Mucosa of rectum (tissue), 2 donors: ENCODE results near the gene CCDC178.
"Not testable (repeated sequence)": the region's sequence is repeated elsewhere in the genome, so short reads cannot be mapped to it uniquely, and the experiment has no call there.

Experiments used
- H3K27ac ChIP-seq, 2 donors: one replicate each; pipeline ENCODE4 v1.7.0; 2013; ENCODE audit warnings: inconsistent platforms in 2 of 2, low read depth in 2 of 2, low read length in 2 of 2
- H3K27me3 ChIP-seq, 2 donors: one replicate each; pipeline ENCODE4 v1.7.0; 2013; ENCODE audit warnings: low read length in 2 of 2; ENCODE audit not compliant: control insufficient read depth in 2 of 2, insufficient read depth in 2 of 2
- H3K36me3 ChIP-seq, 2 donors: one replicate each; pipeline ENCODE4 v1.7.0; 2013; ENCODE audit warnings: low read length in 2 of 2; ENCODE audit not compliant: control insufficient read depth in 2 of 2, insufficient read depth in 2 of 2
- H3K4me1 ChIP-seq, 2 donors: one replicate each; pipeline ENCODE4 v1.7.0; 2013; ENCODE audit warnings: low read length in 2 of 2, mild to moderate bottlenecking in 1 of 2; ENCODE audit not compliant: control insufficient read depth in 2 of 2, insufficient read depth in 2 of 2
- H3K4me3 ChIP-seq, 2 donors: one replicate each; pipeline ENCODE4 v1.7.0; 2013; ENCODE audit warnings: low read length in 2 of 2
- H3K9ac ChIP-seq, 2 donors: one replicate each; pipeline ENCODE4 v1.7.0; 2013; ENCODE audit warnings: low read length in 2 of 2, low read depth in 1 of 2, mild to moderate bottlenecking in 1 of 2
- H3K9me3 ChIP-seq, 2 donors: one replicate each; pipeline ENCODE4 v1.7.0; 2013; ENCODE audit warnings: low read length in 2 of 2; ENCODE audit not compliant: control insufficient read depth in 2 of 2
- donor health status: healthy.
- donor health status: Normal muscosa, but diverticular disease.

CCDC178 gene

GRCh38 chr18:32952318-32952717 lies 488.2 kb downstream of the CCDC178 start:
- not testable (repeated sequence) for H3K9me3 ChIP-seq, H3K27ac ChIP-seq, H3K9ac ChIP-seq, H3K27me3 ChIP-seq, H3K36me3 ChIP-seq, H3K4me3 ChIP-seq, H3K4me1 ChIP-seq

- Histone ChIP-seq H3K27me3 (no peaks in the 10 kb centered on the region), H3K9me3 (no peaks in the 10 kb centered on the region), H3K4me3 (no peak overlapping the region)
Measured at GRCh38 chr18:32937597-32937996, 502.9 kb downstream of the CCDC178 start.

GRCh38 chr18:32937066-32937465 lies 503.5 kb downstream of the CCDC178 start:
- no peaks in the 10 kb centered on the region for H3K4me1 ChIP-seq
- H3K9me3 ChIP-seq, result no peaks in the 10 kb centered on the region
- H3K4me3 ChIP-seq, result no peak overlapping the region
- H3K27ac ChIP-seq, result no peak overlapping the region
- H3K27me3 ChIP-seq, result no peaks in the 10 kb centered on the region
- no peak overlapping the region for H3K9ac ChIP-seq
- no peaks in the 10 kb centered on the region for H3K36me3 ChIP-seq

More at GRCh38 chr18:32937597-32937996, 502.9 kb downstream of the CCDC178 start:
- Histone ChIP-seq H3K36me3 (no peaks in the 10 kb centered on the region), H3K4me1 (no peaks in the 10 kb centered on the region), H3K27ac (no peak overlapping the region), H3K9ac (no peak overlapping the region)

GRCh38 chr18:32934201-32934600 lies 506.3 kb downstream of the CCDC178 start:
- no peaks in the 10 kb centered on the region for H3K4me1 ChIP-seq
- no peaks in the 10 kb centered on the region for H3K27me3 ChIP-seq
- no peak overlapping the region for H3K27ac ChIP-seq
- H3K36me3 ChIP-seq, result no peaks in the 10 kb centered on the region
- H3K4me3 ChIP-seq, result no peak overlapping the region
- H3K9me3 ChIP-seq, result no peaks in the 10 kb centered on the region
- H3K9ac ChIP-seq, result no peak overlapping the region

GRCh38 chr18:32930695-32931301 lies 509.7 kb downstream of the CCDC178 start:
- H3K27ac ChIP-seq, result no peak overlapping the region
- no peaks in the 10 kb centered on the region for H3K27me3 ChIP-seq
- H3K4me3 ChIP-seq, result no peak overlapping the region
- no peaks in the 10 kb centered on the region for H3K36me3 ChIP-seq
- no peak overlapping the region for H3K9ac ChIP-seq
- H3K9me3 ChIP-seq, result no peaks in the 10 kb centered on the region
- no peaks in the 10 kb centered on the region for H3K4me1 ChIP-seq

- Histone ChIP-seq H3K27me3 (no peaks in the 10 kb centered on the region), H3K4me1 (no peaks in the 10 kb centered on the region), H3K9ac (no peak overlapping the region), H3K36me3 (no peaks in the 10 kb centered on the region), H3K27ac (no peak overlapping the region), H3K4me3 (no peak overlapping the region), H3K9me3 (no peaks in the 10 kb centered on the region)
Measured at GRCh38 chr18:32929213-32929612, 511.3 kb downstream of the CCDC178 start.

GRCh38 chr18:32922951-32923430 lies 517.5 kb downstream of the CCDC178 start:
- Histone ChIP-seq H3K9ac (no peak overlapping the region), H3K9me3 (no peaks in the 10 kb centered on the region), H3K27ac (no peak overlapping the region), H3K36me3 (no peaks in the 10 kb centered on the region), H3K4me1 (no peaks in the 10 kb centered on the region), H3K27me3 (no peaks in the 10 kb centered on the region), H3K4me3 (no peak overlapping the region)

GRCh38 chr18:32920796-32921787 lies 519.4 kb downstream of the CCDC178 start:
- Histone ChIP-seq H3K4me3 (no peak overlapping the region), H3K27me3 (no peaks in the 10 kb centered on the region), H3K36me3 (no peaks in the 10 kb centered on the region)

GRCh38 chr18:32919799-32920198 lies 520.7 kb downstream of the CCDC178 start:
- H3K27me3 ChIP-seq, result no peaks in the 10 kb centered on the region
- no peak overlapping the region for H3K9ac ChIP-seq
- no peaks in the 10 kb centered on the region for H3K9me3 ChIP-seq
- H3K4me3 ChIP-seq, result no peak overlapping the region
- no peaks in the 10 kb centered on the region for H3K36me3 ChIP-seq
- H3K27ac ChIP-seq, result no peak overlapping the region
- no peaks in the 10 kb centered on the region for H3K4me1 ChIP-seq

More at GRCh38 chr18:32920796-32921787, 519.4 kb downstream of the CCDC178 start:
- H3K9me3 ChIP-seq, result no peaks in the 10 kb centered on the region
- H3K27ac ChIP-seq, result no peak overlapping the region
- no peaks in the 10 kb centered on the region for H3K4me1 ChIP-seq
- no peak overlapping the region for H3K9ac ChIP-seq

GRCh38 chr18:32918692-32919250 lies 521.8 kb downstream of the CCDC178 start:
- Histone ChIP-seq H3K27me3 (no peaks in the 10 kb centered on the region), H3K36me3 (no peaks in the 10 kb centered on the region), H3K4me1 (no peaks in the 10 kb centered on the region), H3K9ac (no peak overlapping the region), H3K4me3 (no peak overlapping the region), H3K9me3 (no peaks in the 10 kb centered on the region), H3K27ac (no peak overlapping the region)
